ENCODE results near the gene G6PD.

GRCh38 chrX:154495472-154495922 lies 51.1 kb downstream of the G6PD start:
- TF ChIP-seq REST (IDR thresholded peaks at IDR 0.05) (no peak), KDM5A (IDR thresholded peaks at IDR 0.05) (no peak), BHLHE40 (IDR thresholded peaks at IDR 0.05; ENCODE audit: low read depth, low read length) (no peak), MAFK (IDR thresholded peaks at IDR 0.05; ENCODE audit: partially characterized antibody) (no peak), NPAS2 (CRISPR knock-in tag; IDR thresholded peaks at IDR 0.05; ENCODE audit: borderline replicate concordance) (no peak), POLR2A (IDR thresholded peaks at IDR 0.05; ENCODE audit: low read length) (no peak), BCL3 (IDR thresholded peaks at IDR 0.05) (no peak), RFX5 (IDR thresholded peaks at IDR 0.05) (no peak), MAZ (IDR thresholded peaks at IDR 0.05; ENCODE audit: borderline replicate concordance, low read depth, low read length) (no peak), HDAC2 (IDR thresholded peaks at IDR 0.05) (no peak), SMC3 (IDR thresholded peaks at IDR 0.05) (no peak), RAD21 (conservative IDR thresholded peaks at IDR 0.05 in 1 of 2, IDR thresholded peaks at IDR 0.05 in 1 of 2) (no peak)
- TF ChIP-seq, protein P1, sequence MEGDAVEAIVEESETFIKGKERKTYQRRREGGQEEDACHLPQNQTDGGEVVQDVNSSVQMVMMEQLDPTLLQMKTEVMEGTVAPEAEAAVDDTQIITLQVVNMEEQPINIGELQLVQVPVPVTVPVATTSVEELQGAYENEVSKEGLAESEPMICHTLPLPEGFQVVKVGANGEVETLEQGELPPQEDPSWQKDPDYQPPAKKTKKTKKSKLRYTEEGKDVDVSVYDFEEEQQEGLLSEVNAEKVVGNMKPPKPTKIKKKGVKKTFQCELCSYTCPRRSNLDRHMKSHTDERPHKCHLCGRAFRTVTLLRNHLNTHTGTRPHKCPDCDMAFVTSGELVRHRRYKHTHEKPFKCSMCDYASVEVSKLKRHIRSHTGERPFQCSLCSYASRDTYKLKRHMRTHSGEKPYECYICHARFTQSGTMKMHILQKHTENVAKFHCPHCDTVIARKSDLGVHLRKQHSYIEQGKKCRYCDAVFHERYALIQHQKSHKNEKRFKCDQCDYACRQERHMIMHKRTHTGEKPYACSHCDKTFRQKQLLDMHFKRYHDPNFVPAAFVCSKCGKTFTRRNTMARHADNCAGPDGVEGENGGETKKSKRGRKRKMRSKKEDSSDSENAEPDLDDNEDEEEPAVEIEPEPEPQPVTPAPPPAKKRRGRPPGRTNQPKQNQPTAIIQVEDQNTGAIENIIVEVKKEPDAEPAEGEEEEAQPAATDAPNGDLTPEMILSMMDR (IDR thresholded peaks at IDR 0.05) = no peak
- TF ChIP-seq, protein P2, sequence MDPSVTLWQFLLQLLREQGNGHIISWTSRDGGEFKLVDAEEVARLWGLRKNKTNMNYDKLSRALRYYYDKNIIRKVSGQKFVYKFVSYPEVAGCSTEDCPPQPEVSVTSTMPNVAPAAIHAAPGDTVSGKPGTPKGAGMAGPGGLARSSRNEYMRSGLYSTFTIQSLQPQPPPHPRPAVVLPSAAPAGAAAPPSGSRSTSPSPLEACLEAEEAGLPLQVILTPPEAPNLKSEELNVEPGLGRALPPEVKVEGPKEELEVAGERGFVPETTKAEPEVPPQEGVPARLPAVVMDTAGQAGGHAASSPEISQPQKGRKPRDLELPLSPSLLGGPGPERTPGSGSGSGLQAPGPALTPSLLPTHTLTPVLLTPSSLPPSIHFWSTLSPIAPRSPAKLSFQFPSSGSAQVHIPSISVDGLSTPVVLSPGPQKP (IDR thresholded peaks at IDR 0.05; ENCODE audit: low read depth, low read length) = no peak

All from A549 (cell line).